IMR-90 (cell line): Measurements from ENCODE around the gene DERA. TPM values are rescaled to one million over a fixed set of nuclear protein-coding genes. Genes with fewer than 3 reads are reported as not detected.

Source experiments
- ATAC-seq: fragments of 200-7000 bp; cut with Tn5 transposase; 2 replicates; pipeline ENCODE4 v1.9.1; 2020; ENCODE audit warnings: low read depth, mild to moderate bottlenecking, moderate library complexity
- BruUV-seq: library from RNA; stranded (reverse); fragments of 400-500 nt; replicated peaks from 2 replicates; lab custom pipeline; 2021; lab: Mats Ljungman, UMichigan
- CTCF ChIA-PET: fragments of 300-600 bp; formaldehyde crosslinking; extraction: SDS; loops from one replicate; lab custom pipeline; 2021; ENCODE audit warnings: antibody characterized with exemption; lab: Yijun Ruan, JAX
- POLR2A ChIA-PET: fragments of 300-600 bp; sonication (Branson Sonifier 250); formaldehyde crosslinking; loops from one replicate; lab custom pipeline; 2022; ENCODE audit warnings: antibody characterized with exemption; ENCODE audit not compliant: unreplicated experiment; lab: Charles Lee
- DNase-seq: peaks from one replicate; pipeline ENCODE4 v3.0.0; 2013
- H2AFZ ChIP-seq: replicated peaks from 2 replicates; pipeline ENCODE3; 2013; ENCODE audit warnings: low read length, mild to moderate bottlenecking; ENCODE audit not compliant: poor library complexity
- H2AK5ac ChIP-seq: 2 replicates; pipeline ENCODE4 v1.6.1; 2013; ENCODE audit warnings: low read depth, low read length, inconsistent platforms
- H2AK9ac ChIP-seq: replicated peaks from 2 replicates; pipeline ENCODE3; 2013; ENCODE audit warnings: mild to moderate bottlenecking, low read depth, low read length, moderate library complexity; ENCODE audit not compliant: poor library complexity
- H2BK120ac ChIP-seq: 2 replicates; pipeline ENCODE4 v1.6.1; 2013; ENCODE audit warnings: low read depth, low read length, inconsistent platforms
- H2BK15ac ChIP-seq: 3 replicates; pipeline ENCODE4 v1.6.1; 2013; ENCODE audit warnings: low read depth, low read length, inconsistent platforms
- H2BK20ac ChIP-seq: 2 replicates; pipeline ENCODE4 v1.6.1; 2013; ENCODE audit warnings: low read depth, mild to moderate bottlenecking, inconsistent platforms, low read length, moderate library complexity
- H2BK5ac ChIP-seq: 2 replicates; pipeline ENCODE4 v1.6.1; 2013; ENCODE audit warnings: mild to moderate bottlenecking, low read depth, low read length, inconsistent platforms; ENCODE audit not compliant: poor library complexity, severe bottlenecking
- H3K14ac ChIP-seq: replicated peaks from 2 replicates; pipeline ENCODE4 v1.6.1; 2013; ENCODE audit warnings: low read depth, low read length, inconsistent platforms
- H3K18ac ChIP-seq: 2 replicates; pipeline ENCODE4 v1.6.1; 2013; ENCODE audit warnings: low read depth, low read length, control low read depth
- H3K23ac ChIP-seq: 2 replicates; pipeline ENCODE4 v1.6.1; 2013; ENCODE audit warnings: low read depth, low read length, inconsistent platforms
- H3K27ac ChIP-seq: 2 replicates; pipeline ENCODE4 v1.5.1; 2013; ENCODE audit warnings: mild to moderate bottlenecking, control low read depth, low read length; ENCODE audit not compliant: insufficient read depth
- H3K27me3 ChIP-seq: 2 replicates; pipeline ENCODE4 v1.6.1; 2013; ENCODE audit warnings: low read length; ENCODE audit not compliant: control insufficient read depth, insufficient read depth
- H3K36me3 ChIP-seq: 2 replicates; pipeline ENCODE4 v1.6.1; 2013; ENCODE audit warnings: low read length, mixed read lengths; ENCODE audit not compliant: control insufficient read depth, insufficient read depth
- H3K4ac ChIP-seq: 2 replicates; pipeline ENCODE4 v1.6.1; 2013; ENCODE audit warnings: low read depth, low read length, inconsistent platforms
- H3K4me1 ChIP-seq: 2 replicates; pipeline ENCODE4 v1.6.1; 2013; ENCODE audit warnings: low read length, mixed read lengths; ENCODE audit not compliant: control insufficient read depth, insufficient read depth
- H3K4me2 ChIP-seq: 2 replicates; pipeline ENCODE4 v1.6.1; 2013; ENCODE audit warnings: low read depth, mild to moderate bottlenecking, control low read depth, low read length, moderate library complexity
- H3K4me3 ChIP-seq: 2 replicates; pipeline ENCODE4 v1.5.1; 2013; ENCODE audit warnings: low read depth, mild to moderate bottlenecking, control low read depth, low read length, moderate library complexity; ENCODE audit not compliant: insufficient read depth
- H3K56ac ChIP-seq: 2 replicates; pipeline ENCODE4 v1.6.1; 2013; ENCODE audit warnings: low read length, inconsistent platforms; ENCODE audit not compliant: insufficient read depth; ENCODE audit errors: extremely low read depth
- H3K79me1 ChIP-seq, 2 experiments: 2 replicates each; pipeline ENCODE4 v1.6.1; 2013; ENCODE audit warnings: low read length in 2 of 2, inconsistent platforms in 1 of 2, low read depth in 1 of 2
- H3K9ac ChIP-seq: 2 replicates; pipeline ENCODE4 v1.6.1; 2013; ENCODE audit warnings: low read depth, low read length, control low read depth
- H3K9me1 ChIP-seq: 2 replicates; pipeline ENCODE4 v1.6.1; 2013; ENCODE audit warnings: low read length, inconsistent platforms; ENCODE audit not compliant: insufficient read depth
- H3K9me3 ChIP-seq: 2 replicates; pipeline ENCODE4 v1.6.1; 2013; ENCODE audit warnings: low read length; ENCODE audit not compliant: control insufficient read depth, insufficient read depth
- H4K20me1 ChIP-seq: 2 replicates; pipeline ENCODE4 v1.6.1; 2013; ENCODE audit warnings: low read length, inconsistent platforms; ENCODE audit not compliant: insufficient read depth
- H4K5ac ChIP-seq: 2 replicates; pipeline ENCODE4 v1.6.1; 2013; ENCODE audit warnings: mild to moderate bottlenecking, low read depth, low read length, control low read depth
- H4K8ac ChIP-seq, 2 experiments: 2 replicates each; pipeline ENCODE4 v1.6.1; 2013; ENCODE audit warnings: low read depth in 2 of 2, low read length in 2 of 2, control low read depth in 1 of 2, inconsistent platforms in 1 of 2
- H4K91ac ChIP-seq: 2 replicates; pipeline ENCODE4 v1.6.1; 2013; ENCODE audit warnings: low read depth, low read length, inconsistent platforms; ENCODE audit not compliant: insufficient read depth
- BHLHE40 ChIP-seq: fragments of 150-350 bp; IDR thresholded peaks from 2 replicates; pipeline ENCODE4 v1.6.1; 2016; ENCODE audit warnings: mild to moderate bottlenecking, low read depth, low read length
- CEBPB ChIP-seq: IDR thresholded peaks from 2 replicates; pipeline ENCODE4 v1.6.1; 2012; ENCODE audit warnings: low read depth, low read length, improper control_type of control experiment
- CHD1 ChIP-seq: IDR thresholded peaks from 2 replicates; pipeline ENCODE4 v1.6.1; 2012; ENCODE audit warnings: low read depth, low read length, improper control_type of control experiment
- FOS ChIP-seq: fragments of 150-350 bp; IDR thresholded peaks from 2 replicates; pipeline ENCODE4 v1.6.1; 2016; ENCODE audit warnings: low read depth, low read length
- MAFK ChIP-seq: IDR thresholded peaks from 2 replicates; pipeline ENCODE4 v1.6.1; 2012; ENCODE audit warnings: low read depth, low read length, improper control_type of control experiment
- MAZ ChIP-seq: IDR thresholded peaks from 2 replicates; pipeline ENCODE4 v1.6.1; 2012; ENCODE audit warnings: low read depth, mild to moderate bottlenecking, low read length, improper control_type of control experiment, moderate library complexity, borderline replicate concordance
- MXI1 ChIP-seq: IDR thresholded peaks from 2 replicates; pipeline ENCODE4 v1.6.1; 2012; ENCODE audit warnings: low read depth, mild to moderate bottlenecking, low read length, moderate library complexity, borderline replicate concordance
- POLR2A ChIP-seq: IDR thresholded peaks from 2 replicates; pipeline ENCODE4 v1.6.1; 2012; ENCODE audit warnings: mild to moderate bottlenecking, low read depth, low read length
- RAD21 ChIP-seq: IDR thresholded peaks from 2 replicates; pipeline ENCODE4 v1.6.1; 2012; ENCODE audit warnings: low read length, improper control_type of control experiment
- RFX5 ChIP-seq: IDR thresholded peaks from 2 replicates; pipeline ENCODE4 v1.8.0; 2012; ENCODE audit warnings: low read depth, mild to moderate bottlenecking, low read length, moderate library complexity
- WGBS, 2 experiments: methylation state at CpG; one replicate each; pipeline versions ENCODE4 v1.1.5 to v1.1.7; 2013; ENCODE audit warnings: missing lambda C conversion rate in 2 of 2; ENCODE audit not compliant: insufficient read length in 1 of 2; ENCODE audit errors: extremely low coverage in 2 of 2; 5-methylcytosine and 5-hydroxymethylcytosine counted together
- dilution Hi-C: fragments of 300-500 bp; cut with HindIII; formaldehyde crosslinking; loops from one replicate; pipeline ENCODE4 v1.14.3; 2018; ENCODE audit warnings: low sequenced_read_pairs; ENCODE audit not compliant: unreplicated experiment
- in situ Hi-C: fragments of 300-500 bp; cut with MboI; formaldehyde crosslinking; loops from 3 replicates; pipeline ENCODE4 v1.14.3; 2019; ENCODE audit warnings: low sequenced_read_pairs, inconsistent platforms, mixed read lengths
- intact Hi-C: fragments of 100-400 bp; cut with micrococcal nuclease; formaldehyde crosslinking; loops from 2 replicates; pipeline ENCODE4 v1.10.0; 2022
- polyA plus RNA-seq, 3 experiments: library from polyadenylated mRNA; depleted of rRNA; stranded (reverse); fragments of >200 nt; gene quantifications; 2 replicates each; pipeline ENCODE4 v1.2.3, GENCODE V29; 2012; ENCODE audit warnings: low replicate concordance in 1 of 3
- total RNA-seq: library from RNA; depleted of rRNA; stranded (reverse); fragments of >200 nt; gene quantifications from 2 replicates; pipeline ENCODE4 v1.2.3, GENCODE V29; 2012
- TF ChIP-seq, protein P1 (sequence below): conservative IDR thresholded peaks from 2 replicates; pipeline ENCODE4 v1.5.1; 2012; ENCODE audit warnings: mild to moderate bottlenecking, low read depth, low read length, improper control_type of control experiment
- TF ChIP-seq, protein P2 (sequence below): fragments of 150-350 bp; IDR thresholded peaks from 2 replicates; pipeline ENCODE4 v1.6.1; 2016; ENCODE audit warnings: low read depth, mild to moderate bottlenecking, low read length, moderate library complexity, borderline replicate concordance
- TF ChIP-seq, protein P3 (sequence below): fragments of 150-350 bp; IDR thresholded peaks from 2 replicates; pipeline ENCODE4 v1.6.1; 2017; ENCODE audit warnings: mild to moderate bottlenecking, antibody characterized with exemption, low read length, low read depth

Gene DERA
- total and polyA plus RNA-seq, 2 of the 4 experiments (the other 2 are of a cell fraction), result 28.1 to 58.6 TPM

DNA sequence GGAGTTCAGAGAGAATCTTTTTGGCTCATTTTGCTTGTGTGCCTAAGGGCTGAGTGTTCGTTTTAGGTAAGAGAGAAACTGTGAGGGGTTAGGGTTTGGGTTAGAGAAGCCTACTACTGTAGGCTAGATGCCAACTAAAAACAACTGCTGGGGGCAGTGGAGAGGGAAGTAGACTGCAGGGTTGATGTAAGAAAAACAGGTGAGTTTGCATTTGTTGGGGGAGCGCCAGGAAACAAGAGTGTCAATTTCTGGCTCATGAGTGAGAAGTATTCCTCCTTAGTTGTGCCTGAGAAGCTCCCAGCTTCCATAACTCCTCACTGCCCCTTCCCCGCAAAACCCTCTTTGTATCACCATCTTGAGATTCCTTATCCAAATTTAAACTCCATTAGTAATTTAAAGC, 92.3 kb downstream of the DERA start:
- H2AK9ac ChIP-seq, result no peak overlapping the region
- no peak overlapping the region for H4K5ac ChIP-seq
- DNase-seq (no peak), ATAC-seq (no peak)
- H3K23ac ChIP-seq, result no peak overlapping the region
- H2AFZ ChIP-seq, result no peak overlapping the region
- no peak overlapping the region for H2AK5ac ChIP-seq
- no peak overlapping the region for H4K8ac ChIP-seq
- H2BK20ac ChIP-seq, result no peak overlapping the region
- H2BK5ac ChIP-seq, result no peak overlapping the region
- no peak overlapping the region for H3K4me3 ChIP-seq
- no peaks in the 10 kb centered on the region for H3K4me1 ChIP-seq
- H3K79me1 ChIP-seq, result peaks cover 0 to 4% of the 10 kb centered on the region in 2 experiments; a peak in 2 of 4 replicates
- H2BK15ac ChIP-seq, result no peak overlapping the region
- H3K18ac ChIP-seq, result no peak overlapping the region
- TF ChIP-seq MAZ, result no peak
- TF ChIP-seq BHLHE40, result no peak
- TF ChIP-seq FOS, result no peak
- TF ChIP-seq, protein P1, sequence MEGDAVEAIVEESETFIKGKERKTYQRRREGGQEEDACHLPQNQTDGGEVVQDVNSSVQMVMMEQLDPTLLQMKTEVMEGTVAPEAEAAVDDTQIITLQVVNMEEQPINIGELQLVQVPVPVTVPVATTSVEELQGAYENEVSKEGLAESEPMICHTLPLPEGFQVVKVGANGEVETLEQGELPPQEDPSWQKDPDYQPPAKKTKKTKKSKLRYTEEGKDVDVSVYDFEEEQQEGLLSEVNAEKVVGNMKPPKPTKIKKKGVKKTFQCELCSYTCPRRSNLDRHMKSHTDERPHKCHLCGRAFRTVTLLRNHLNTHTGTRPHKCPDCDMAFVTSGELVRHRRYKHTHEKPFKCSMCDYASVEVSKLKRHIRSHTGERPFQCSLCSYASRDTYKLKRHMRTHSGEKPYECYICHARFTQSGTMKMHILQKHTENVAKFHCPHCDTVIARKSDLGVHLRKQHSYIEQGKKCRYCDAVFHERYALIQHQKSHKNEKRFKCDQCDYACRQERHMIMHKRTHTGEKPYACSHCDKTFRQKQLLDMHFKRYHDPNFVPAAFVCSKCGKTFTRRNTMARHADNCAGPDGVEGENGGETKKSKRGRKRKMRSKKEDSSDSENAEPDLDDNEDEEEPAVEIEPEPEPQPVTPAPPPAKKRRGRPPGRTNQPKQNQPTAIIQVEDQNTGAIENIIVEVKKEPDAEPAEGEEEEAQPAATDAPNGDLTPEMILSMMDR, result no peak
- no peak for TF ChIP-seq RAD21
- TF ChIP-seq, protein P2, sequence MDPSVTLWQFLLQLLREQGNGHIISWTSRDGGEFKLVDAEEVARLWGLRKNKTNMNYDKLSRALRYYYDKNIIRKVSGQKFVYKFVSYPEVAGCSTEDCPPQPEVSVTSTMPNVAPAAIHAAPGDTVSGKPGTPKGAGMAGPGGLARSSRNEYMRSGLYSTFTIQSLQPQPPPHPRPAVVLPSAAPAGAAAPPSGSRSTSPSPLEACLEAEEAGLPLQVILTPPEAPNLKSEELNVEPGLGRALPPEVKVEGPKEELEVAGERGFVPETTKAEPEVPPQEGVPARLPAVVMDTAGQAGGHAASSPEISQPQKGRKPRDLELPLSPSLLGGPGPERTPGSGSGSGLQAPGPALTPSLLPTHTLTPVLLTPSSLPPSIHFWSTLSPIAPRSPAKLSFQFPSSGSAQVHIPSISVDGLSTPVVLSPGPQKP, result no peak
- no peak for TF ChIP-seq MXI1
- no peak for TF ChIP-seq MAFK
- TF ChIP-seq POLR2A, result no peak
- no peak for TF ChIP-seq CHD1
- TF ChIP-seq, protein P3, sequence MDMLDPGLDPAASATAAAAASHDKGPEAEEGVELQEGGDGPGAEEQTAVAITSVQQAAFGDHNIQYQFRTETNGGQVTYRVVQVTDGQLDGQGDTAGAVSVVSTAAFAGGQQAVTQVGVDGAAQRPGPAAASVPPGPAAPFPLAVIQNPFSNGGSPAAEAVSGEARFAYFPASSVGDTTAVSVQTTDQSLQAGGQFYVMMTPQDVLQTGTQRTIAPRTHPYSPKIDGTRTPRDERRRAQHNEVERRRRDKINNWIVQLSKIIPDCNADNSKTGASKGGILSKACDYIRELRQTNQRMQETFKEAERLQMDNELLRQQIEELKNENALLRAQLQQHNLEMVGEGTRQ, result no peak
- no peak for TF ChIP-seq RFX5
- TF ChIP-seq CEBPB, result no peak
- no peak overlapping the region for H3K4me2 ChIP-seq
- POLR2A ChIA-PET, result no interaction called here
- dilution Hi-C loops (no loop called here), intact Hi-C loops (no loop called here), in situ Hi-C loops (no loop called here)
- BruUV-seq, result no TSS peak
- H3K56ac ChIP-seq, result no peak overlapping the region
- CTCF ChIA-PET, result interaction anchor here (1.6 kb wide), 1 partner anchor 21 kb away, joined by 3 read pairs; no protein-coding TSS in a partner anchor
- no peak overlapping the region for H4K91ac ChIP-seq
- H3K4ac ChIP-seq, result no peak overlapping the region
- H3K9me1 ChIP-seq, result 0 out of 2 replicates have a peak, but pooled peaks cover 2% of the 10 kb centered on the region
- H2BK120ac ChIP-seq, result no peak overlapping the region
- no peak overlapping the region for H3K27ac ChIP-seq
- no peaks in the 10 kb centered on the region for H4K20me1 ChIP-seq
- no peak overlapping the region for H3K14ac ChIP-seq
- no peak overlapping the region for H3K9ac ChIP-seq
- H3K36me3 ChIP-seq, result no peaks in the 10 kb centered on the region
- WGBS, 2 experiments, result 100% methylated on average over 1 of the region's 3 CpGs; no CpG with 5 or more reads in 1 of the 2 experiments
- H3K27me3 ChIP-seq, result no peaks in the 10 kb centered on the region
- H3K9me3 ChIP-seq, result no peaks in the 10 kb centered on the region
